ENCODE data around the gene TMEM132D. TPM values are rescaled to one million over a fixed set of nuclear protein-coding genes. Genes with fewer than 3 reads are reported as not detected.

The TMEM132D gene
- total and polyA plus RNA-seq, 2 of the 8 experiments (the other 6 are each of a cell fraction or from before 2014, with no cell fraction given), result 3.5 to 10.1 TPM

GRCh38 chr12:129423041-129423580 lies 480.7 kb downstream of the TMEM132D start:
- Histone ChIP-seq H3K27me3 (replicated peaks in 1 of 4; ENCODE audit: control insufficient read depth in 3 of 4, extremely low read depth in 1 of 4, insufficient read depth in 3 of 4, low read length in 3 of 4) (no peaks in the 10 kb centered on the region), H4K8ac (ENCODE audit: extremely low read depth, insufficient read depth, low read length) (no peak overlapping the region), H3K4ac (replicated peaks; ENCODE audit: insufficient read length, low read depth, low read length) (no peak overlapping the region), H3K4me2 (ENCODE audit: insufficient read depth in 1 of 2, low read depth in 2 of 2, low read length in 2 of 2) (no peak overlapping the region), H2AFZ (ENCODE audit: low read length) (no peak overlapping the region), H3K4me3 (ENCODE audit: extremely low read depth in 1 of 4, insufficient read depth in 2 of 4, low read depth in 3 of 4, low read length in 4 of 4) (no peak overlapping the region), H2BK20ac (ENCODE audit: low read length) (no peak overlapping the region), H2BK120ac (replicated peaks; ENCODE audit: low read depth, low read length) (no peak overlapping the region), H3K18ac (ENCODE audit: extremely low read depth, low read length) (no peak overlapping the region), H3K23me2 (ENCODE audit: low read depth, low read length) (no peaks in the 10 kb centered on the region), H4K91ac (replicated peaks; ENCODE audit: insufficient read length, low read length) (no peak overlapping the region), H3K14ac (ENCODE audit: insufficient read length) (no peak overlapping the region), H3K9me3 (ENCODE audit: insufficient read depth in 2 of 2, low read depth in 1 of 2, low read length in 1 of 2) (no peaks in the 10 kb centered on the region), H2BK5ac (ENCODE audit: low read depth, low read length) (no peak overlapping the region), H3K27ac (ENCODE audit: low read depth, low read length) (no peak overlapping the region), H4K5ac (ENCODE audit: insufficient read length, low read depth, low read length) (no peak overlapping the region), H2BK15ac (ENCODE audit: low read length) (no peak overlapping the region), H3K4me1 (replicated peaks in 1 of 4; ENCODE audit: control insufficient read depth in 3 of 4, insufficient read depth in 4 of 4, low read length in 3 of 4) (no peaks in the 10 kb centered on the region), H3K79me1 (ENCODE audit: low read depth, low read length) (no peaks in the 10 kb centered on the region), H3K36me3 (ENCODE audit: control insufficient read depth in 2 of 4, insufficient read depth in 4 of 4, low read length in 3 of 4) (no peaks in the 10 kb centered on the region), H3K56ac (replicated peaks; ENCODE audit: insufficient read length, low read depth, low read length) (no peak overlapping the region), H3K79me2 (ENCODE audit: control insufficient read depth in 1 of 2, insufficient read depth in 2 of 2, low read length in 2 of 2) (no peaks in the 10 kb centered on the region), H4K20me1 (replicated peaks in 1 of 2; ENCODE audit: control insufficient read depth in 1 of 2, insufficient read depth in 2 of 2, low read length in 2 of 2) (peaks cover 0 to 3% of the 10 kb centered on the region in 2 experiments), H3K9ac (replicated peaks in 1 of 4; ENCODE audit: extremely low read depth in 1 of 4, low read depth in 3 of 4, low read length in 3 of 4) (no peak overlapping the region), H3K23ac (ENCODE audit: insufficient read length) (no peak overlapping the region), H2AK5ac (ENCODE audit: low read depth, low read length) (no peak overlapping the region), H2BK12ac (ENCODE audit: low read depth, low read length) (no peak overlapping the region)
- DNase-seq (ENCODE audit: low read depth in 1 of 2, low spot score in 2 of 2) (no peak), FAIRE-seq (no peak)
- ChIA-PET POLR2A (ENCODE audit: partially characterized antibody) (no interaction called here), CTCF (ENCODE audit: partially characterized antibody) (interaction anchor here (0.8 kb wide), 1 partner anchor 100 kb away, joined by 3 read pairs; no protein-coding TSS in a partner anchor)
- WGBS, 2 experiments (ENCODE audit: extremely low coverage in 1 of 2, insufficient coverage in 1 of 2, insufficient read length in 1 of 2, insufficient replicate concordance in 2 of 2, low coverage in 1 of 2, low lambda C conversion rate in 2 of 2, missing lambda C conversion rate in 1 of 2), result 95% methylated on average over 4 of the region's 4 CpGs; no CpG with 5 or more reads in 1 of the 2 experiments
- TF ChIP-seq TEAD4 (IDR thresholded peaks at IDR 0.05; ENCODE audit: low read depth, low read length), result no peak
- TF ChIP-seq RXRA (IDR thresholded peaks at IDR 0.05; ENCODE audit: insufficient read depth, low read depth, low read length), result no peak
- TF ChIP-seq KDM5A (IDR thresholded peaks at IDR 0.05; ENCODE audit: low read length), result no peak
- no peak for TF ChIP-seq TCF12 (IDR thresholded peaks at IDR 0.05; ENCODE audit: low read depth, low read length)
- no peak for TF ChIP-seq ATF3 (IDR thresholded peaks at IDR 0.05; ENCODE audit: insufficient read depth, low read depth, low read length)
- TF ChIP-seq MAFK (IDR thresholded peaks at IDR 0.05; ENCODE audit: low read depth, low read length), result no peak
- no peak for TF ChIP-seq CTCF (IDR thresholded peaks at IDR 0.05; ENCODE audit: control extremely low read depth in 1 of 3, insufficient read depth in 1 of 3, low read depth in 1 of 3, low read length in 3 of 3)
- TF ChIP-seq SAP30 (IDR thresholded peaks at IDR 0.05; ENCODE audit: insufficient read depth, insufficient replicate concordance, low read length), result no peak
- no peak for TF ChIP-seq SIRT6 (IDR thresholded peaks at IDR 0.05; ENCODE audit: low read length)
- TF ChIP-seq E2F6 (IDR thresholded peaks at IDR 0.05), result no peak

All from H1 (cell line).